Iris pigment epithelial cell (primary cell): Measurements from ENCODE around the gene DHH.
"Not testable (repeated sequence)": the region's sequence is repeated elsewhere in the genome, so short reads cannot be mapped to it uniquely, and the experiment has no call there.

ENCODE experiments used
- DNase-seq: peaks from one replicate; pipeline ENCODE4 v3.0.0-alpha.2; 2011; ENCODE audit warnings: low read depth

The DHH gene

GRCh38 chr12:49094160-49094974, at the start of gene DHH:
DHH (minus strand) TSS chr12:49094801; CDS start chr12:49094512, 289 bp downstream.
- no peak for DNase-seq

- no peak for DNase-seq
Measured at GRCh38 chr12:49144384-49144783, 49.8 kb upstream of the DHH start.

DNA sequence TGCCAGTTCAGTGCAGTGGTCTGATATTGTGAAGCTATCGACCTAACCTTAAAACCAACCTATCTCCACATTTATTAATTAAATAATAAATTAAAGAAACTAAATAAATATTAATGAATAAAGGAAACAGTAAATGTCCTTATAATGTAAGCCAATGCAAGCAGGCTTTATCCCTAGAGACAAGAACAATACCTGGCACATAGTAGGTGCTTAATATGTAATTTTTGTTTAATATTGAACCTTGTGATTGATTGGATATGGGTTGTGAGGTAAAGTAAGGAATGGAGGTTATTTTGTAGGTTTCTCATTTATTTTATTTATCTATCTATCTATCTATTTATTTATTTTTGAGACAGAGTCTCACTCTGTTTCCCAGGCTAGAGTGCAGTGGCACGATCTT, 44.4 kb upstream of the DHH start:
- DNase-seq, result no peak

- no peak for DNase-seq
Measured at GRCh38 chr12:49138587-49138986, 44.0 kb upstream of the DHH start.

DNA sequence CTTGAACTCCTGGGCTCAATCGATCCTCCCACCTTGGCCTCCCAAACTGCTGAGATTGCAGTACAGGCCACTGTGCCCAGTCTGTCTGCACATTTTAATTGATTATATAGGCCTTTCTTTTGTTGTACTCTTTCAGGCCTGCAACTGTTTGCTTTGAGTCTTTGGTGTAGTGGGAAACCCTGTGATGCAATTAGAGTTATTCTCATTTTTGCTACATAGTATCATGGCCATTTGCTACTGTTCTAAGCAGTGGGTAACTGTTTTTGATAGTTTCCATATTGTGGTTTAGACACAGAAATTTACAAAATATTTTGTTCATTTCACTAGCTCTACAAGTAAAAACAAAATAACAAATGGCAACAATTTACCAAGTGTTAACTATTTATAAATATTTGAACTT, 42.9 kb upstream of the DHH start:
- no peak for DNase-seq

DNA sequence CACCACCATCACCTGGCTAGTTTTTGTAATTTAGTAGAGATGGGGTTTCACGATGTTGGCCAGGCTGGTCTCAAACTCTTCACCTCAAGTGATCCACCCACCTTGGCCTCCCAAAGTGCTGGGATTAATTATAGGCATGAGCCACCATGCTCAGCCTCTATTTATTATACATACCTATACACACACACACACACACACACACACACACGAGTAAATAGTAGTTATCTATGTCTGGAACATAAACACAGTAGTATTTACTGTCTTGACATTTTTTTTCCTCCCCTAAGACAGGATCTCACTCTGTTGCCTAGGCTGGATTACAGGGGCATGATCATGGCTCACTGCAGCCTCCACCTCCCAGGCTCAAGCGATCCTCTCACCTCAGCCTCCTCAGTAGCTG, 42.4 kb upstream of the DHH start:
- not testable (repeated sequence) for DNase-seq

DNA sequence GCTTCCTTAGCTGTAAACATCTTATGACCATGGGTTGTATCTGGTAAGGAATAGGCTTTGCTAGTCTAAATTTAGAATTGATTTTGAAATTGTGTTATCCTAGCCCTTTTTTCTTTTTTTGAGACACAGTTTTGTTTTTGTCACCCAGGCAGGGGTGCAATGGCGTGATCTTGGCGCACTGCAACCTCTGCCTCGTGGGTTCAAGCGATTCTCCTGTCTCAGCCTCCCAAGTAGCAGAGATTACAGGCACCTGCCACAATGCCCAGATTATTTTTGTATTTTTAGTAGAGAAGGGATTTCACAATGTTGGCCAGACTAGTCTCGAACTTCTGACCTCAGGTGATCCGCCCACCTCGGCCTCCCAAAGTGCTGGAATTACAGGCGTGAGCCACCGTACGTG, 39.0 kb upstream of the DHH start:
- DNase-seq, result no peak

GRCh38 chr12:49133014-49133413, 38.4 kb upstream of the DHH start:
- DNase-seq, result no peak

DNA sequence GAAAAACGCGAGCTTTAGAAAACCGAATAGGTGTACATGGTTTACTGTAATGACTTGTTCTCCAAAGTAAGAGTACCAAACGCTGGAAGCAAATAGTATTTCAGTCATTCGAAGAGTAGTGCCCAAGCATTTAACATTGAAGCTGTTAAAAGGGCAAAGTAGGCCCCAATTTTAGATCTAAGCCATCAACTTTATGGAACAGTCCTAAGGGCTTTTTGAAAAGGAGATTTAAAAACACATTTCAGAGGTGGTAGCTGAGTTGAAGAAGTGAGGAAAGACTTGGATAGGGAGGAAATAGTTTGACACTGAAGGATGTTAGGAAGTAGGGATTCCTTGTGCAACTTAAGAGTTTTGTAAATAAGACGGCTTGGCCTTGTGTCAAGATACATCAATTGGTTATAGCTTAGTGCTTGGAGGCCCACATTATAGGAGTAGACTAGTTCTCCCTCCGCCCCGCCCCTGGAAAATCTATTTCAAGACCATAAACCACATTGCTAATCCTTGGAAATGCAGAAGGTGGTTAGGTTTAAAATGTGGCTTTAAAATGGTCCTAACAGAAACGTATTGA, 37.4 kb upstream of the DHH start:
- peak; percentile 70 for DNase-seq

- peak; percentile 87 for DNase-seq
Measured at GRCh38 chr12:49131051-49131893, 36.7 kb upstream of the DHH start, which contains the start of gene TUBA1B. TUBA1B (minus strand) TSS chr12:49131395; CDS start chr12:49131300, 95 bp downstream.

- peak; percentile 94 for DNase-seq
Measured at GRCh38 chr12:49130151-49131050, 35.8 kb upstream of the DHH start.

DNA sequence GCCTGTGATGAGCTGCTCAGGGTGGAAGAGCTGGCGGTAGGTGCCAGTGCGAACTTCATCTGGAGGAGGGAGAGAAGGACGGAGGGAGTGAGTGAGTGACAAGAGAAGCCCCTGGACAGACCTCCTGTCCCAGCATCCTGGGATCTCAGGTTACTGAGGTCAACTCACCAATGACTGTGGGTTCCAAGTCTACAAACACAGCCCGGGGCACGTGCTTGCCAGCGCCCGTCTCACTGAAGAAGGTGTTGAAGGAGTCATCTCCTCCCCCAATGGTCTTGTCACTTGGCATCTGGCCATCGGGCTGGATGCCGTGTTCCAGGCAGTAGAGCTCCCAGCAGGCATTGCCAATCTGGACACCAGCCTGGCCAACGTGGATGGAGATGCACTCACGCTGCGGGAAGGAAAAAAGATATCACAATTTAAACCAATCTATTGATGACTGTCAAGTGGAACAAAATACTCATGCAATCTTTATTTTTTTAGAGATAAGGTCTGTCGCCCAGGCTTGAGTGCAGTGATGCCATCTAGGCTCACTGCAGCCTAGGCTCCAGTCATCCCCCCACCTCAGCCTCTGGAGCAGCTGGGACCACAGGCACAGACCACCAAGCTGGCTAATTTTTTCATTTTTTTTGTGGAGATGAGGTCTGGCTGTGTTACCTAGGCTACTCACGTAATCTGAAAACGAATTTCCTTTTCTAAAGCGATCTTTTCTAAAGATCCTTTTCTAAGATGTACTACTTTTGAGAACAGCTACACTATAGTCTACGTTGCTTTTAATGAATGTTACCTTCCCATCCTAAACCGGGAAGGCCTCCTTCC, 34.9 kb upstream of the DHH start:
- DNase-seq, result no peak

- DNase-seq, result not testable (repeated sequence)
Measured at GRCh38 chr12:49127971-49128370, 33.4 kb upstream of the DHH start.

GRCh38 chr12:49126852-49127763, 32.5 kb upstream of the DHH start:
- DNase-seq, result no peak

GRCh38 chr12:49121047-49121696, 26.6 kb upstream of the DHH start:
- peak; percentile 61 for DNase-seq

DNA sequence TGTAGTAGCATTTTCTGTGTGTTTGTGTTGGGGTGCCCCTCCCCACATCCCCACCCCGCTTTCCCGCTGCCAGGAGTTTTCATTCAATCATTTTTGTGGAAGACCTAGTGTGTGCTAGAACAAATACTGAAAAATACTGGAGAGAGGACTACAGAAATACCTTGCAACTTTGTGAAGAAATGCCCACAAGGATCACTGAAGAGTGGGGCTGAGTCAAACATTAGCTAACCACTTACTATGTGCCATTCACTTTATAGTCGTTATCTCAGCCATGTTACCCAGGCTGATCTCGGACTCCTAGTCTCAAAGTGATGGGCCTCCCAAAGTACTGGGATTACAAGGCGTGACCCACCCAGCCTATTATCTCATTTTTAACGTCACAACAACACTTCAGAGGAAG, 16.6 kb upstream of the DHH start:
- no peak for DNase-seq

- peak; percentile 98 for DNase-seq
Measured at GRCh38 chr12:49110464-49111155, 16.0 kb upstream of the DHH start, which contains the start of gene LMBR1L. LMBR1L (minus strand) TSS chr12:49110847; CDS start chr12:49110555, 292 bp downstream.
